ENCODE data around the gene PNMA8C.

Gene PNMA8C

DNA sequence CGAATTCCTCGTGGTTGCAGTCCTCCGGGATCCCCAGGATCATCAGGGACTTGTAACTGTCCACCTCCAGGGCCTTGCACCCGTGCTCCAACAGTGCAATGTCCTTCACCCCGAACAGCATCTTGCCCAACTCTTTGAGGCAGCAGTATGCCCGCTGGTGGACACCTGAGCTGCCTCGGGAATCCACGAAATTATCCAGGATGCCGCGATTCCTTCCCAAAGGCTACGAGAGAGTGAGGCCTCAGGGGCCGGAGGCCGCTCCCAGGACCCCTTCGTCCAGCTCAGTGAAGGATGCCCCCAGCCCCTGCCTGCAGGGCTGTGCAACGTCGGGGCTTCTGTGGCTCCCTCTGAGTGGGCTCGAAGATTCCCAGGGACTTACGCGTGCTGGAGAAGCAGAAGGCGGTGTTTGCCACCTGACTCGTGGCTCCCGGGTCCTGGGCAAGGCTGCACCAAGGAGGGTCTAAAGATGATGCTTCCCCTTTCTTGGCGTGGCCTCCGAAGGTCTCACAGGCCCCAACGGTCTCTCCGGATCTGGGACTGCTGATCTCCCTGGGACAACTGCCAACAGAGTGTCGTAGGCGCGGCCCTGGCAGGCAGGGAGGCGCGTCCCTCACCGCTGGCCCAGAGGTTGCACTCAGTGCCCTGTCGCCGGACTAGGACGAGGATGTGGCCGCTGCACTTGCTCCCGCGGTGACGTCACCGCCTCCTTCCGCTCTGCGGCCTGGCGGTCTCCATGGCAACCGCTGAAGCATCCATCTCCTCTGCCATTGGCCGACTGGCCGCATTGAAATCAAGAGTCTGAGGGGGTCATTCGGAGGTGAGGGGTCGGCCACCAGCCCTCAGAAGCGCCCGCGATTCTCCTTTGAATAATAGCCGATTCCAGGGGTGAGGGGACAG, at the start of gene PNMA8C:
Gene PNMA8C, minus strand, starts transcription at position 698 of the 897 bp plus-strand sequence. Its CDS starts 577 bp downstream, at position 121.
- peak; percentile 67 for DNase-seq

- no peak for DNase-seq
These were observed 47.2 kb upstream of the PNMA8C start for GRCh38 chr19:46475986-46476385.

GRCh38 chr19:46474211-46474610, 45.5 kb upstream of the PNMA8C start:
- no peak for DNase-seq

DNA sequence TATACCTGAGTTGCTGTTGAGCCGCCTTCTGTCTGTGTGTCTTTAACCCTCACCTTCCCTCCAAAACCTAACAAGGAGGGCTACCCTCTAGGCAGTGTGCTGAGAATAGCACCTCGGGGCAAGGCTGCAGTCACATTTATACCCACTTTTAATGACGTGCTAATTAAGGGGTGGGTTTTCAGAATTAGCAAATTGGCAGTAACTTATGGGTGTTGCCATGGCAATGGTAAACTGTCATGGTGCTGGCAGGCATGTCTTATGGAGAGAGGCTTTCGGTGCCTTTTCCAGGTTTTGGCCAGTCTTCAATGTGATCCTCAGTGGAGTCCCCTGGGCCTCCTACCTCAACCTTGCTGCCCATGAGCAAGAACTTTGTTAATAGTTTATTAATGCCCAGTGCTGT, 43.9 kb upstream of the PNMA8C start:
- no peak for DNase-seq

- DNase-seq = no peak
These were observed 43.2 kb upstream of the PNMA8C start for GRCh38 chr19:46471811-46472543.

- peak; percentile 27 for DNase-seq
These were observed 42.5 kb upstream of the PNMA8C start, which contains the start of gene PNMA8A for GRCh38 chr19:46471116-46471733. Gene PNMA8A (minus strand): TSS chr19:46471563. CDS start chr19:46471035, 528 bp downstream.

GRCh38 chr19:46470376-46470775, 41.6 kb upstream of the PNMA8C start:
- DNase-seq = no peak

DNA sequence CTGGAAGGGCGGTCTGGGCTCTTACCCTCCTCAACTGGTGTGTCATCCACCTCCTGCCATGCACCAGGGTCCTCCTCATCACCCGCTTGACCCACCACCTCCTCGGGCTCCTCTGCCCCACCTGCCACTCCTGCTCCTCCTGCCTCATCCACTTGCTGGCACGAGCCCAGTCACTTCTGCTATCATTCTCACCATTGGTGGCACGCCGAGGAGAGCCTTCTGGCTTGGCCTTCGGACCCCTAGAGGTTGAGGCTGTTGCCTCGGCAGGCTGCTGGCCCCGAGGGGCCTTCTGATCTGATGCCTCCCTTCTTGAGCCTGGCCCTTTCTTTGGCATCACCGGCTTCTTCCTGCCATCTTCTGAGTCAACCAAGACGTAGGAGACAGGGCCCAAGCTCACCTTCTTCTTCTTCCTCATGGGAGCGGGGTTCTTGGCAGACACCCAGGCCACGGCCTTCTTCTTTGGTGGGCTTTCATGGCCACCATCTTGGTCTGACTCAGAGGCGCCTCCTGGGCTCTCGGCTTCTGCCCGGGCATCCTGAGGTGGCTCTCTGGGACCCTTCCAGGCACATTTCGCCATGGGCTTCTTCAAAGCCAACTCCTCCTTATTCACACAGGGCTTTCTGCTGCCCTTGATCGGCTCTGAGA, 40.9 kb upstream of the PNMA8C start:
- DNase-seq = no peak

DNA sequence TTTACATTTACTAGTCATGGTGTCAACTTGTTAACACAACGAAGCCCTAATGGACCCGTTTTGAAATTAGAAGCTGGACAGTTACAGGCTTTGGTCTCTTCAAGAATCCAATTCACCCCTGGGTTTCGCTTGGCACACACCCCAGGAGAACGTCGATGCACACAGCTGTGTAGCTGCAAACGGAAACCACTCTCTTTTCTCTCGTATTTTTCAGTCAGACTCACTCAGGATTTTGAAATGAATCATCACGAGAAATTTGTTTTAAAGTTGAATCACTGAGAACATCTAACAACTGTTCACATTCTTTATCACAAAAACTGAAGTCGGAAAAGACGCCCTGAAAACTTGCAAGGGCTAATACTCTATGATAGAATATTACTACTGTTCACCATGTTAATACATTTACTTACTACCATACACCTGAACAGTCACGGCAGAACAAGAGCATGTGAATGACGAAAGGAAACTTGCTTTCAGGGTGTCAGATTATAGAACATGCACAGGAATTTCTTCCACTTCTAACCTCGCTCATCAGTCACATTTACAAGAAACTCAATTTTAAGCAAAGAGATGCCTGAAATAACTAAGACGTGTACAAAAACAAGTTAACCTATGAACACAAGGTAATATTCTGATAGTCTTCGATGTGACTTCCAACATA, 37.9 kb upstream of the PNMA8C start:
- DNase-seq = no peak

DNA sequence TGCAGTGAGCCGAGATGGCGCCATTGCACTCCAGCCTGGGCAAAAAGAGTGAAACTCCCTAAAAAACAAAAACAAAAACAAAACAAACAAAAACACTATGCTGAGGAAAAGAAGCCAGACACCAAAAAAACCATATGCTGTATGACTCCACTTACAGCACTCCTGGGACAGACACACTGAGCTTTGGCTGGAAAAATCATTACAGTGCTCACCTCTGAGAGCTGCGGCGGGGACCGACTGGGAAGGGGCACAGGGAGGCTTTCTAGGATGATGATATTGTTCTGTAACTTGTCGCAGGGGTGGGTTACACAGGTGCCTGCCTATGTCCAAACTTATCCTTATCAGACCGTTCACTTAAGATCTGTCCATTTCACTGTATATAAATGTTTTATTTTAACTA, 34.8 kb upstream of the PNMA8C start:
- no peak for DNase-seq

DNA sequence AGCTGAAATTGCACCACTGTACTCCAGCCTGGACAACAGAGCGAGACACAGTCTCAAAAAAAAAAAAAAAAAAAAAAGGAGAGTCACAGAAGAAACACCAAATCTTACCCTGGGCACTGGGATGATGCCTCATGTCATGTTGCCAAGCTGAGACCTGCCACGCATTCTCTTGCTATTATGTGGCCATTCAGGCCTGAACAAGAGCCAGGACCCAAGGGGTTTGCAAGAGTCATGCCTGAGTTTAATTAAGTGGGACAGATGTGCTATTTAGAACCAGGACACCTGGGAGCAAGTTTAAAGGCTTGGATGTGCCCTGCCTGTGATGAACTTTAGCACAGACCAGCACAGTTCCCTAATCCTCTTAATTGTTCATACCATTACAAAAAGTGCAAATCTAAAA, 32.8 kb upstream of the PNMA8C start:
- DNase-seq = no peak

GRCh38 chr19:46460981-46461380, 32.2 kb upstream of the PNMA8C start:
- no peak for DNase-seq

DNA sequence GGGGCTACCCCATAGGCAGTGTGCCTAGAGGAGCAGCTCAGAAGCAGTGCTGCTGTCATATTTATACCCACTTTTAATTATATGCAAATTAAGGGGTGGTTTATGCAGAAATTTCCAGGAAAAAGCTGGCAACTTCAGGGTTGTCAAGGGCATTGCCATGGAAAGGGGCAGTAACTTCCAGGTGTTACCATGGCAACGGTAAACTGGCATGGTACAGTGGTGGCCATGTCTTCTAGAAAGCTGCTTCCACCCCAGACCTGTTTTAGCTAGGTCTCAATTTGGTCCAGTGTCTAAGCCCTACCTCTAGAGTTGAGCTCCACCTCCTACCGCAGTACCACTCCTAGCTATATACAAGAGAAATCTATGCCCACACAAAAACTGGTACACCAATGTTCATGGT, 31.3 kb upstream of the PNMA8C start:
- no peak for DNase-seq

- DNase-seq = no peak
These were observed 28.2 kb upstream of the PNMA8C start for GRCh38 chr19:46456930-46457329.

DNA sequence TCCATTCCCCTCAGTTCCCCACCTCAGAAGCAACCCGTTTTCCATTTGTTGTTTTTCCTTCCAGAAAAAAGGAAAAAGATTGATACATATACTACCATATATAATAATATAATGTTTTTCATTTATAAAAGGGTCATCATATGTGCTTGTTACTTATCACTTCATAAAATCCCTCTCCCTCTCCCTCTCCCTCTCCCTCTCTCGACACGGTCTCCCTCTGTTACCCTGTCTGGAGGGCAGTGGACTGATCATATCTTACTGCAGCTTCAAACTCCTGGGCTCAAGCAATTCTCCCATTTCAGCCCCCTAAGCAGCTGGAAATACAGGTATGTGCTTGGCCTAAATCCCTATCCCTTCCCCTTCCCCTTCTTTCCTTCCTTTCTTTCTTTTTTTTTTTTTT, 25.5 kb upstream of the PNMA8C start:
- no peak for DNase-seq

DNA sequence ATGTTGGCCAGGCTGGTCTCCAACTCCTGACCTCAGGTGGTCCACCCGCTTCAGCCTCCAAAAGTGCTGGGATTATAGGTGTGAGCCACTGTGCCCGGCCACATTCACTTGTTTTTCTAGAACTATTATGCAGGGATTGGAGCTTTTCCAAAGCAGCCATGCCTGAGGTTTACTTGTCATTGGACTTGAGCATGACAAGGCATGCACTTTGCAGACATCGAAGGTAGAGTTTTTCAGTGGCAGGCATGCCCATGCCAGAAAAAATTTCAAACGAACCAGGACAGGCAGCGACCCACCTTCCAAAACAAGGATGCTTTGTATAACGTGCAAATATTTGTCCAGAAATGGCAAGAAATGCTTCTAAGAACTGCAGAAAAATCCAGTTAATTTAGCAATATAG, 24.9 kb upstream of the PNMA8C start:
- no peak for DNase-seq

DNA sequence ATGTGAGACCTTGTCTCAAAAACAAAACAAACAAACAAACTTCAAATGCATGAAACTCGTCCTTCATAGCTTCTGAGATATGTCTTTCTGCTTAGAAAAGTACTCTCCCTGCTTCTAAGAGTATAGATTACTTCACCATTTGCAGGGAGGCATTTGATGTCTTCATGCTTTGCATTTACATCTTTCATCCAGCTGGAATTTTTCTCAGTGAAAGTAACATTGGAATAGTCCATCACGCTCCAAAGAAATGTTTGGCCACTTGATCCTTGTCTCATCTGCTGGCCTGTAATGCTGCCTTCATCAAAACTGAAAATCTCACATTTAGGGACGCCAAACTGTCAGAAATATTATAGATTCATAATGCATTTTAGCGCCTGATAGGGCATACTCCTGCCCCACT, 23.4 kb upstream of the PNMA8C start:
- no peak for DNase-seq

DNA sequence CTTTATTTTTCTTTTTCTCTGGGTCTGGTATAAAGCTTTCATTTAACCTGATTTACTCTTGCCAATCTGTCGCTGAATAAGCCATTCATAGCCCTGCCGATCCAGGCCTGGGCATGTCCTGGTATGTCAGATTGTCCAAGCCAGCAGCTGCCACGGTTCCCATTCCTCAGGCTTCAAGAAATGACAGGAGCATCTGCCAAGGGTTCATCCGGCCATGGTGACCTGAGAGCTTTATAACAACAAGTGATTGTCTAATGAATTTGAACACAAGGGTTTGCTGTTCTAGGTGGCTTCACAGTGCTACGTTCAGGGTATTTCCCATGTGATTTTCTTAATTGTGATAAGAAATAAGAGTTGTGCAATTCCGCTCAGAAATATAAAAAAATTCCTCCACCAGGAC, 22.6 kb upstream of the PNMA8C start:
- DNase-seq = no peak

- DNase-seq = no peak
These were observed 22.0 kb upstream of the PNMA8C start for GRCh38 chr19:46450737-46451136.

DNA sequence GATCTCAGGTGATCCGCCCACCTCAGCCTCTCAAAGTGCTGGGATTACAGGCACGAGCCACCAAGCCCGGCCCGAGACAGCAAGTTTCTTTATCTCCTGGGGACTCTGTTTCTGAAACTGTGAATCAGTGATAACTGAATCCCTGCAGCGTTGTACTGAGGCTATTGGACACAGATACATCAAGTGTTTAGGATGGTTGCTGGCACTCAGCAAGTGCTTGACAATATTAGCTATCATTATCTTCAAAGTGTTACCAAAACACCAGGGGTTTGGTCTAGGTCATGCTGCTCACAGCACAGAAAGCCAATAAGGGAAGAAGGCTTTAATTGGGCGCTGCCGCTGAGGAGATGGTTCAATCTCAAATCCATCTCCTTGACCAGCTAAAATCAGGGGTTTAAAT, 20.5 kb upstream of the PNMA8C start:
- no peak for DNase-seq

GRCh38 chr19:46448601-46449000, 19.9 kb upstream of the PNMA8C start:
- no peak for DNase-seq

GRCh38 chr19:46447824-46448223, 19.1 kb upstream of the PNMA8C start:
- DNase-seq = no peak

DNA sequence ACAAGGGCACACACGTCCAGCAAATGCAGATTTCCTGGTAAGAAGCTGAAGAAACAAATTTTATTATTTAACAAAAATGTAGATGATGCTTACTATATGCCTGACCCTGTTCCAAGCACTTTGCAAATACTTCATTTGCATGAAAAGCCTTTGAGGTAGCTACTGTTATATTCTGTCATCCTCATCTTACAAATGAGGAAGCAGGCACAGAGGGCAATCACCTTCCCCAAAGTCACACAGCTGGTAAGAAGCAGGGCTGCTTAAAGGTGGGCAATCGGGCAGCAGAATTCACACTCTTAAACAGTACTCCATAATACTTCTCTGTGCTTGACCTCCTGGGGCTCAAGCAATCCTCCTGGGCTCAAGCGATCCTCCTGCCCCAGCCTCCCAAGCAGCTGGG, 18.3 kb upstream of the PNMA8C start:
- no peak for DNase-seq

Measured in suppressor macrophage treated with lipopolysaccharide for 4 hours (primary cell).